Tibial nerve (tissue), 4 donors: ENCODE results near the gene VWA2.

ENCODE experiments used
- EP300 ChIP-seq, 2 donors: sonication (generic); formaldehyde crosslinking; IDR thresholded peaks; one replicate each; pipeline ENCODE4 v1.6.1; 2017; ENCODE audit warnings: antibody characterized with exemption in 2 of 2, mild to moderate bottlenecking in 1 of 2
- POLR2A ChIP-seq, 2 donors: fragments of 450-650 bp; IDR thresholded peaks; one replicate each; pipeline ENCODE4 v1.6.1; 2017; ENCODE audit warnings: antibody characterized with exemption in 2 of 2, mild to moderate bottlenecking in 2 of 2, moderate library complexity in 2 of 2
- TF ChIP-seq, protein P1 (sequence below), 5 experiments: fragments of 200-600 bp in 3 of 5; fragments of 450-650 bp in 2 of 5; sonication (generic) in 3 of 5; IDR thresholded peaks; one replicate each; pipeline ENCODE4 v1.5.1; 2016 to 2019; ENCODE audit warnings: antibody characterized with exemption in 5 of 5, mild to moderate bottlenecking in 3 of 5, moderate library complexity in 2 of 5

DNA sequence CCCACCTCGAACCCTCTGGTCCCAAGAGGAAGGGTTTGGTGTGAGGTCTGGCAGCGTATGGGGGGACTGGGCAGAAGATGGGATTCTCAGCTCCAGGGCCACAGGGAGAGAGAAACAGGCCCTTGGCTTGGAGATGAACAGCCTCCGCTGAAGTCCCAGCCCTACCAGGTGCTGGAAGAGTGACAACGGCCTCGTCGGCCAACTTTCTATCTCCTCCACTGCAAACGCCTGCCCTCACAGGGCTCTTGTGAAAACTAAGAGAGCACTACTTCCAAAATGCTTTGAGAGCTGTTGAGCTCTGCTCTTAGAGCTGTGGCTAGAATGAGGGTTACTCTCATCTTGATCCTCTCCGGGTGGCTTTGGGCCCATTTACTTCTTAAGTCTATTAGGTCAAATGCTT, 101.8 kb downstream of the VWA2 start:
- TF ChIP-seq, protein P1, sequence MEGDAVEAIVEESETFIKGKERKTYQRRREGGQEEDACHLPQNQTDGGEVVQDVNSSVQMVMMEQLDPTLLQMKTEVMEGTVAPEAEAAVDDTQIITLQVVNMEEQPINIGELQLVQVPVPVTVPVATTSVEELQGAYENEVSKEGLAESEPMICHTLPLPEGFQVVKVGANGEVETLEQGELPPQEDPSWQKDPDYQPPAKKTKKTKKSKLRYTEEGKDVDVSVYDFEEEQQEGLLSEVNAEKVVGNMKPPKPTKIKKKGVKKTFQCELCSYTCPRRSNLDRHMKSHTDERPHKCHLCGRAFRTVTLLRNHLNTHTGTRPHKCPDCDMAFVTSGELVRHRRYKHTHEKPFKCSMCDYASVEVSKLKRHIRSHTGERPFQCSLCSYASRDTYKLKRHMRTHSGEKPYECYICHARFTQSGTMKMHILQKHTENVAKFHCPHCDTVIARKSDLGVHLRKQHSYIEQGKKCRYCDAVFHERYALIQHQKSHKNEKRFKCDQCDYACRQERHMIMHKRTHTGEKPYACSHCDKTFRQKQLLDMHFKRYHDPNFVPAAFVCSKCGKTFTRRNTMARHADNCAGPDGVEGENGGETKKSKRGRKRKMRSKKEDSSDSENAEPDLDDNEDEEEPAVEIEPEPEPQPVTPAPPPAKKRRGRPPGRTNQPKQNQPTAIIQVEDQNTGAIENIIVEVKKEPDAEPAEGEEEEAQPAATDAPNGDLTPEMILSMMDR (IDR thresholded peaks at IDR 0.05) = no peak
- TF ChIP-seq POLR2A (IDR thresholded peaks at IDR 0.05) (no peak), EP300 (IDR thresholded peaks at IDR 0.05) (no peak)
